Activated T-helper 2 cell treated with anti-CD3 and anti-CD28 coated beads, Interferon-gamma antibody, Interleukin-2, Interleukin-4, amounts not matched to agents 10 μg/mL and 5 μg/mL and 100 μg/mL, durations not matched to agents 14 hours and 24 hours and 36 hours (primary cell): Measurements from ENCODE around the gene F8. TPM values are rescaled to one million over a fixed set of nuclear protein-coding genes. Genes with fewer than 3 reads are reported as not detected.

Experiments
- DNase-seq: peaks from one replicate; pipeline ENCODE4 v3.0.0; 2021; ENCODE audit warnings: low spot score
- H3K27ac Mint-ChIP-seq: one replicate; pipeline ENCODE4 v1.8.0; 2021; ENCODE audit warnings: mixed read lengths
- H3K27me3 Mint-ChIP-seq: one replicate; pipeline ENCODE4 v1.8.0; 2021; ENCODE audit warnings: low read depth, mixed read lengths
- H3K36me3 Mint-ChIP-seq: one replicate; pipeline ENCODE4 v1.8.0; 2021; ENCODE audit warnings: low read depth, mixed read lengths
- H3K4me1 Mint-ChIP-seq: one replicate; pipeline ENCODE4 v1.8.0; 2021; ENCODE audit warnings: low read depth, mixed read lengths
- H3K4me3 Mint-ChIP-seq: one replicate; pipeline ENCODE4 v1.8.0; 2021; ENCODE audit warnings: low read depth, mild to moderate bottlenecking, moderate library complexity, mixed read lengths
- H3K9me3 Mint-ChIP-seq: one replicate; pipeline ENCODE4 v1.8.0; 2021; ENCODE audit warnings: mixed read lengths
- intact Hi-C: fragments of 100-400 bp; cut with micrococcal nuclease; formaldehyde crosslinking; loops from one replicate; pipeline ENCODE4 v1.15.1; 2023
- total RNA-seq: library from RNA; stranded (reverse); gene quantifications from 2 replicates; pipeline ENCODE4 v1.2.3, GENCODE V29; 2022

F8 gene
- total RNA-seq, 1 donor from 2014 or later = 3.7 TPM

DNA sequence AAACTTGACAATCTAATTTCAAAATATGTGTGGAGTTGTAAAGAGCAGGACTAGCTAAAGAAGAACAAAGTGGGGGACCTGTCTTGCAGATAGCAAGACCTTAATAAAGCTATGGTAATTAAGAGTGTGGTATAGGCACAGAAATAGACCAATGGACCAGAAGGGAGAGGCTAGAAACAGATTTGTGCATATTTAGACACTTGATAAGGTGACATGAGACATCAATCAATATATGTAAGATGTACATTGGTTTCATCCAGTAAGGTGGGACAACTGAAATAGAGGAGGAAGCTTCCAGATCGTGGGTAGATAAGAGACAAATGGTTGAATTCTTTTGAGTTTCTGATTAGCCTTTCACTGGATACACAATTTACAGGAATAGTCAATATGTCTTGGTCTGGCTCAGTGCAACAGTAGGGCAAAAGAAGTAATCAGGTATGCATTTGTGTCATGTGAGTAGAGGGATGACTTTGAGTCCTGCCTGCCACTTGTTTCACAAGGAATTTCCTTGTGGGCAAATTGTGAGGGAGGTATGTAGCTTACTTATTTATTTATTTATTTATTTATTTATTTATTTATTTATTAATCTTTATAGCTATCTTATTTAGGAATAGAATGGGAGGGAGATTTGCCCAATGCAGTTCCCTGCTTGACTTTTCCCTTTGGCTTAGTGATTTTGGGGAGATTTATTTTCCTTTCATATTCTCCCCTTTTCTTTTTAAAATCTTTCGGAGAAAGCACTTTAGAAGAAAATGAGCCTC lies 210.0 kb downstream of the F8 start:
- H3K27me3 Mint-ChIP-seq = peaks cover 14% of the 10 kb centered on the region
- no peak overlapping the region for H3K4me3 Mint-ChIP-seq
- peaks cover 11% of the 10 kb centered on the region for H3K4me1 Mint-ChIP-seq
- intact Hi-C loops = no loop called here
- DNase-seq = no peak
- peaks cover 13% of the 10 kb centered on the region for H3K9me3 Mint-ChIP-seq
- no peak overlapping the region for H3K27ac Mint-ChIP-seq
- no peaks in the 10 kb centered on the region for H3K36me3 Mint-ChIP-seq

DNA sequence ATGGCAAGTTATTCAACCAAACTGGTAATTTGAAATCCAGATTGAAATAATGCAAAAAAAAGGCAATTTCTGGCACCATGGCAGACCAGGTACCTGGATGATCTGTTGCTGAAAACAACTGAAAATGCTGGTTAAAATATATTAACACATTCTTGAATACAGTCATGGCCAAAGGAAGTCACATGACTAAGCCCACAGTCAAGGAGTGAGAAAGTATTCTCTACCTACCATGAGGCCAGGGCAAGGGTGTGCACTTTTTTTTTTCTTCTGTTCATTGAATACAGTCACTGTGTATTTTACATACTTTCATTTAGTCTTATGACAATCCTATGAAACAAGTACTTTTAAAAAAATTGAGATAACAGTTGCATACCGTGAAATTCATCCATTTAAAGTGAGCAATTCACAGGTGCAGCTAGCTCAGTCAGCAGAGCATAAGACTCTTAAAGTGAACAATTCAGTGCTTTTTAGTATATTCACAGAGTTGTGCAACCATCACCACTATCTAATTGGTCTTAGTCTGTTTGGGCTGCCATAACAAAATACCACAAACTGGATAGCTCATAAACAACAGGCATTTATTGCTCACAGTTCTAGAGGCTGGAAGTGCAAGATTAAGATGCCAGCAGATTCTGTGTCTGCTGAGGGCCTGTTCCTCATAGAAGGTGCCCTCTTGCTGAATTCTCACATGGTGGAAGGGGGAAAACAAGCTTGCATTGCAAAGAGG lies 212.4 kb downstream of the F8 start:
- no peak overlapping the region for H3K4me3 Mint-ChIP-seq
- no peak overlapping the region for H3K27ac Mint-ChIP-seq
- H3K27me3 Mint-ChIP-seq = peaks cover 12% of the 10 kb centered on the region
- H3K36me3 Mint-ChIP-seq = peaks cover 3% of the 10 kb centered on the region
- DNase-seq = no peak
- peaks cover 15% of the 10 kb centered on the region for H3K9me3 Mint-ChIP-seq
- intact Hi-C loops = no loop called here
- peaks cover 11% of the 10 kb centered on the region for H3K4me1 Mint-ChIP-seq

DNA sequence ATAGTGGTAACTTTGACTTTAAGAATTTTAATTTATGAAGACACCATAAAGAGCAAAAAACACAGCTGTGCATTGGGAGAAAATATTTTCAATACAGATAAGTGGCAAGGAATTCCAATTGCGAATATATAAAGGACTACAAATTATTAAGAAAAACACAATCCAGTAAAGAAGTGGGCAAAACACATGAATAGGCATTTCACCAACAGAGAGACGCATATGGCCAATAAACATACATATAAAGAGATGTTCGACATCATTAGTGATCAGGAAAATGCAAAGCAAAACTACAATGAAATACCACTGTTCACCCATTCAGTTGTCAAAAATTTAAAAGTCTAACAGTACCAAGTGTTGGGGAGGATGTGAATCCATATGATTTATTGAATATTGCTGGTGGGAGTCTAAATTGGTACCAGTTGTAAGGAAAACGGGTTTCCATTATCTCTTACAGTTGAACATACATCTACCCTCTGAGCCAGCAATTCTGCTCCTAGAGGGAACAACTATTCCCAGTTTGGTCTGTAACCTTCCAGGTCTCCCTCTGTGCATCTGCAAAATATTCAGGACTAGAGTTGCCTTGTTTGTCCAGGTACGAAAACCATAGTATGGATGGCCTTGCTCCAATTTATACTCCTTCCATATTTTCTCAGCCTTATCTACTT lies 215.6 kb downstream of the F8 start:
- H3K36me3 Mint-ChIP-seq = peaks cover 3% of the 10 kb centered on the region
- H3K4me1 Mint-ChIP-seq = peaks cover 22% of the 10 kb centered on the region
- intact Hi-C loops = no loop called here
- H3K9me3 Mint-ChIP-seq = peaks cover 15% of the 10 kb centered on the region
- H3K27ac Mint-ChIP-seq = no peak overlapping the region
- H3K27me3 Mint-ChIP-seq = no peaks in the 10 kb centered on the region
- DNase-seq = no peak
- no peak overlapping the region for H3K4me3 Mint-ChIP-seq

DNA sequence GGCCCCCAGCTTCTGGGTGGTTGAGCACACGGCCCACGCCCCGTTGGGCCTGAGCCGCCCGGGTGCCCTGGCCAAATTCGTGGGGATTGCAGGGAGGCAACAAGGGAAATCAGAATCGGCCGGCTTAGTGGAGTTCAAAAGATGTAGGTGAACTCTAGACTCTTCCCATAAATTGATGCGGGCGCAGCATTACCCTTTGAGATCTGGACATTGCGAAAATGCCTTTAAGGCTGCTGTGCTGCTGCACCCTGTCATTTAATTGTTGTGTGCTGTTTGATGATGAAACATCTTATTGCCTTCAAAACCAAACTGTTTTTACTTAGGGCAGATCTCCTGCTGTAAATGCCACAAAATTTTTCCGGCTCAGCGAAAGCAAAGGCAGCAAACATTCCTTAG lies 216.8 kb downstream of the F8 start:
- intact Hi-C loops = loop anchor here (2.0 kb wide), 1 partner anchor 43 kb away; the partner anchor contains the start of gene DKC1
- H3K27me3 Mint-ChIP-seq = no peaks in the 10 kb centered on the region
- H3K4me1 Mint-ChIP-seq = peaks cover 30% of the 10 kb centered on the region
- H3K4me3 Mint-ChIP-seq = peak overlapping the region; percentile 82
- peaks cover 3% of the 10 kb centered on the region for H3K36me3 Mint-ChIP-seq
- H3K9me3 Mint-ChIP-seq = peaks cover 15% of the 10 kb centered on the region
- H3K27ac Mint-ChIP-seq = peak overlapping the region; percentile 72
- no peak for DNase-seq

DNA sequence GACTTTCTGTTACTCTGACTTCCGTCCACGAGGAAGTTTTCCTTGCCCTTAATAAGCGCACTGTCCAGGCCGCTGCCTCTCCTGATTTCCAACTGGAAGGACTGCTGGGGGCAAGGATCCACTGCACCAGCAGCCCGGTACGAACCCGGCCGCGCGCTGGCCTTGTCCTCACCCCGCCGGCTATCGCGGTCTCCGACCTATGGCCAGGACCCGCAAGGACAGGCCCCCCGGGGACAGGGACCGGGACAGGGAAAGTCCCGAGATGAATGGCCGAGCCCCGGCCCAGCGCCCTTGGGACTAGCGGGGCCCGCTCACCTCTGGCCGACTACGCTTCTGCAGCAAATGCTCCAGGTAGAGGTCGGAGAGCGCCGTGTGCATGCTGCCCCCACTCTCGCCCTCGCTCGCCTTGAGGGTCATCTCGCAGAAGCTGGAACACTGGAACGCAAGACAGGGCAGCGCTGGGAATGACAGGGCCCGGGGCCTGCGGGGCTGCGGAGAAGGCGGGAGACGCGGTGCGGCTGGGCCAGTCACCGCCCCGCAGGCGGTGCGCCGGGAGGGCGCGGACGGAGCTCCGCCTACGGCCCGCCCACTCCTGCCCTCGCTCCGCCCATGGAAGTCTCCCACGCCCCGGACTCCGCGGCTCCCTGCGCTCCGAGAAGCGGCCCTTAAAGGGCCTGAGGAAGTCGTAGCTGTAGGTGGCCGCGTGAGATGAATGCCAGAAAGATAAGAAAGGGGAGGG lies 217.4 kb downstream of the F8 start, which contains the start of gene MPP1:
Gene MPP1 (minus strand): TSS at position 529 of the 739 bp plus-strand sequence. CDS start 112 bp downstream, at position 417.
- peak; percentile 75 for DNase-seq
- Mint-ChIP-seq H3K27me3 (no peaks in the 10 kb centered on the region), H3K4me1 (peaks cover 36% of the 10 kb centered on the region), H3K27ac (peak within 1 kb of the TSS; percentile 72), H3K36me3 (peaks cover 3% of the 10 kb centered on the region), H3K4me3 (peak within 1 kb of the TSS; percentile 82), H3K9me3 (peaks cover 15% of the 10 kb centered on the region)
- intact Hi-C loops = loop anchor here (2.0 to 5.0 kb wide), 2 partner anchors 42 to 88 kb away; partner anchors contain the start of gene DKC1

DNA sequence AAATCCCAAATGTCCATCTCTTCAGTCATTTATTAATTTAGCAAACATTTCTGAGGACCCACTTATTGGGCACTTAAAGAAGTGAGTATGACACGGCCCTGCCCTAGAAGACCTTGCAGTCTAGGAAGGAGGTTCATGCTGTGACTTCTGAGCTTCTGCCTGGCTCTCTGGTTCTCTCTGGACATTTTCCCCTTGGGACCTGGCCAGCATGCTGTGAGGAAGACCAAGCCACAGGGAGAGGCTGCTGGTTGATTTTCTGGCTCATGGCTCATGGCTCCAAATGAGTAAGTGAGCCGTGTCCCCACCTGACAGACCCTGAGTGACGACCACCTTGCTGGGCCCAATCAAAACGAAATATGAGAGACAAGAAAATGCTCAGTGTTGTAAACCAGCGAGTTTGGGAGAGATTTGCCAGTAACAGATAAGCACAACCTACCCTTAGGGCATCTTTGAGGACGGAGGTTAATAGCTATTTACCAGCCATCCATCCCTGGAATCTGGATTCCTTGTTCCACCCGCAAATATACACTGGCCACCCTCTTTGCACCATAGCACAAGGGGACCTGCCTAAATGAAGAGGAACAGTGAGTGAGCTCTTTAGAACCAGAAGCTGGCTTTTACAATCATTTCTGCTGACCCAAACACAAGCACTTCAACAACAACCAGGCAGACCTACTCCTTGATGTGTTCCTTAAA lies 218.1 kb downstream of the F8 start:
- H3K4me3 Mint-ChIP-seq = peak overlapping the region; percentile 72

DNA sequence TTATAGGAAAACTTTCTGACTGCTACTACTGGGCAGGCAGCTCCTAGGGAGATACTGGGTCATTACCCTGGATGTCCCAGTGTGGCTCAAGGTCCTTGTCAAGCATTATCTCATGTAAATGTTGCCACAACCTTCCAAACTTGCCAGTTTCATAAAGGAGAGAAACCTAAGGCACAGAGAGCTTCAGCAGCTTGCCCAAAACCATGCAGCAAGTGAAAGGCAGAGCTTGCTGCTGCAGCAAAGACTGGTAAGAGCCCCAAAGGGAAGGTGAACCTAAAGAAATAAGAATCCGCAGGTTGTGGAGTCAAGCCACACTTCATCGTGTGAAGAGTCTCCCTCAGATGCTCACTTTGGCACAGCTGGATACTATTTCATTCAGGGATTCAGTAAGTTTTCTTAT lies 219.6 kb downstream of the F8 start:
- H3K27ac Mint-ChIP-seq = peak overlapping the region; percentile 76
- H3K36me3 Mint-ChIP-seq = peaks cover 10% of the 10 kb centered on the region
- no peak for DNase-seq
- intact Hi-C loops = loop anchor here (5.0 kb wide), 1 partner anchor 86 kb away; no protein-coding TSS in a partner anchor
- peaks cover 48% of the 10 kb centered on the region for H3K4me1 Mint-ChIP-seq
- H3K27me3 Mint-ChIP-seq = no peaks in the 10 kb centered on the region
- peak overlapping the region; percentile 57 for H3K4me3 Mint-ChIP-seq
- H3K9me3 Mint-ChIP-seq = peaks cover 7% of the 10 kb centered on the region

More for the DNA sequence above, 218.1 kb downstream of the F8 start:
- DNase-seq = no peak
- intact Hi-C loops = loop anchor here (2.0 to 5.0 kb wide), 2 partner anchors 42 to 87 kb away; partner anchors contain the start of gene DKC1
- Mint-ChIP-seq H3K9me3 (peaks cover 15% of the 10 kb centered on the region), H3K27ac (peak overlapping the region; percentile 53), H3K27me3 (no peaks in the 10 kb centered on the region), H3K36me3 (peaks cover 3% of the 10 kb centered on the region), H3K4me1 (peaks cover 42% of the 10 kb centered on the region)

DNA sequence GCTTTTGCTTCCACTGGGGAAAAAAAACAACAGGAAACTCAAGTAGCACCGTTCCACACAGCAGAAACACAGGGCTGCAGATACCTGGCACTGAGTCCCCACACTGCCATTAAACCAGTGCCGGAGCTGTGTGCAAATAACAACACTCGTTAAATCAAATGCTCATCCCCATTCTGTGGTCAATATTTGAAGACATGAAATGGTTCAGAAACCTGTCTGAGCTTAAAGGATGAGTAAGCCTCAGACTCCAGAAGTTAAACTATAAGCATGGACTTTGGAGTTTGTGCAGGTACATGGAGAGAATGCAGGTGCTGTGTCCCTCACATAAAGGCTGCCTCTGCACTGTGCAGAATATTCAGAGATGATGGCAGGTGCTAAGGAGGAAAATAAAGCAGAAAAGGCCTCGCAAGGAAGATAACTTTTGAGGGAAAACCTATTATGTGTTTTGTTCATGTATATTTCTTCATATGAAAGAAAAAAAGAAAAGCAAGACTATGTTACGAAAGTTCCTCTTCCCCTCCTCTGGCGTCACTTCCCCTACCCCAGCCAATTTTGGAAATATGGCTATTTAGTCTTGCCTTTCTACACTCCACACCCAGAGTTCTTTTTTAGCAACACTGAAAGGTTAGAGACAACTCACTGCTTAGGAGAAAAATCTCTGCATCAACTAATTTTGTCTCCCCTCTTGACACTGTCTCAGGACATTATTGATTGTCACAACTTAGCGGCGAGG lies 221.9 kb downstream of the F8 start:
- intact Hi-C loops = loop anchor here (5.0 kb wide), 1 partner anchor 83 kb away; no protein-coding TSS in a partner anchor
- Mint-ChIP-seq H3K4me3 (peak overlapping the region; percentile 57), H3K36me3 (peaks cover 11% of the 10 kb centered on the region), H3K27ac (peak overlapping the region; percentile 79), H3K4me1 (peaks cover 60% of the 10 kb centered on the region), H3K9me3 (no peaks in the 10 kb centered on the region), H3K27me3 (no peaks in the 10 kb centered on the region)
- DNase-seq = no peak

DNA sequence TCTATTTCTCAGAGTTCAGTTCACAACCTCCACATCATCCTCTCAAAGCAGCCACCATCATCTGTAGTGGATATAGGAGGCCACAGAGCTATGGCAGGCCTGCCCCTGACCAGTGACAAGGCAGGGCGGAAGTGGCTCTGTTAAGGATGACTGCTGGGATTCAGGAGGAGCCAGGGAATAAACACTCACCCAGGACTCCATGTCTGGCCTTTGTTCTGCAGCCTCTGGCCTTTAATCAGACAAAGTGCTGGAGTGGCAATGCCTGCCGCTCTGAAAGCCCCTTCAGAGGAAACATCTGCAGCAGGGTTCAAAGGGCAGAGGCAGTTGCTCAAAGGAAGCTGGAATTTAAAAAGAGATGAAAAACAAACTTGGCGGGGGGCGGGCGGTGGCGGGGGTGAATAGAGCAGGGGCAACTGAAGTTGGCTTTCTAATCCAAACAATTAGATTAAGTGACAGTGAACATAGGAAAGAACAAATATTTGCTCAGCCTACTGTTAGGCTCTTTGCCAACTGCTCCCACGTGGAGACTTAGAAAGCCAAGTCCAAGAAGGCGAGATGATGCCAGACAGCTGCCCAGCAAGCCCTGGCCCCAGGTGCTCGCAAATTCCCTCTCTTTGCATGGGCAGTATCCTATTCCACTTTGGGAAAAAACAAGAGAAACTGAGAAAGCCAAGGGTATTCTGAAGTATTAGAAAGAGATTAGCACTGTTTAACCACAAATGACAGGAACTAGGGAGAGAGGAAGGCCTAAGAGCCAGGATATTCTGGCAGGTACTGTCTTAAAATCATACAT lies 222.8 kb downstream of the F8 start:
- Mint-ChIP-seq H3K4me3 (peak overlapping the region; percentile 66), H3K9me3 (no peaks in the 10 kb centered on the region), H3K27me3 (no peaks in the 10 kb centered on the region), H3K4me1 (peaks cover 63% of the 10 kb centered on the region), H3K36me3 (peaks cover 11% of the 10 kb centered on the region), H3K27ac (peak overlapping the region; percentile 96)
- DNase-seq = no peak
- intact Hi-C loops = loop anchor here (5.0 kb wide), 1 partner anchor 82 kb away; no protein-coding TSS in a partner anchor

DNA sequence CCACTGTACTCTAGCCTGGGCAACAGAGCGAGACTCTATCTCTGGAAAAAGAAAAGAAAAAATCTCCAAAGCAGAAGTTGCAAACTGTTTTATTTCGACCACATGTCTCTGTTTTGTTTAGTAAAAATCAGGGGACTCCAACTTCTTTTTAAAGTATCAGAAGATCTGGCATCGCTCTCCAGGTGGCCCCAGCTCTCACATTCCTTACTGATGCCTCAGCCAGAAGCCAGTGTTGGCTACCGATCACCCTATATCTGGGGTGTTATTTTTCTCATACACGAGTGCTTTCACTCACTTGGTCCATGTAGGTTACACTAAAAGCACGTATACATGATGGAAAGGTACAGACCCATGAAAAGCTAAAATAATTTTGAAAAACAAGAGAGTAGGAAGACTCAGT lies 225.5 kb downstream of the F8 start:
- H3K4me3 Mint-ChIP-seq = no peak overlapping the region
- peaks cover 55% of the 10 kb centered on the region for H3K4me1 Mint-ChIP-seq
- intact Hi-C loops = no loop called here
- H3K27me3 Mint-ChIP-seq = no peaks in the 10 kb centered on the region
- no peaks in the 10 kb centered on the region for H3K9me3 Mint-ChIP-seq
- H3K27ac Mint-ChIP-seq = peak overlapping the region; percentile 62
- DNase-seq = no peak
- peaks cover 11% of the 10 kb centered on the region for H3K36me3 Mint-ChIP-seq
